GM12864 (cell line): Measurements from ENCODE around the gene ST3GAL6.

Experiments used
- DNase-seq: peaks from one replicate; pipeline ENCODE4 v3.0.0-alpha.2; 2011; ENCODE audit warnings: low read depth
- H3K4me3 ChIP-seq: 2 replicates; pipeline ENCODE4 v1.5.1; 2011; ENCODE audit warnings: mild to moderate bottlenecking, low read depth, low read length, control low read depth
- TF ChIP-seq, protein P1 (sequence below): IDR thresholded peaks from 2 replicates; pipeline ENCODE4 v1.5.1; 2011; ENCODE audit warnings: low read depth, mild to moderate bottlenecking, moderate library complexity, low read length, control low read depth, inconsistent platforms; ENCODE audit errors: missing control alignments

Gene ST3GAL6

DNA sequence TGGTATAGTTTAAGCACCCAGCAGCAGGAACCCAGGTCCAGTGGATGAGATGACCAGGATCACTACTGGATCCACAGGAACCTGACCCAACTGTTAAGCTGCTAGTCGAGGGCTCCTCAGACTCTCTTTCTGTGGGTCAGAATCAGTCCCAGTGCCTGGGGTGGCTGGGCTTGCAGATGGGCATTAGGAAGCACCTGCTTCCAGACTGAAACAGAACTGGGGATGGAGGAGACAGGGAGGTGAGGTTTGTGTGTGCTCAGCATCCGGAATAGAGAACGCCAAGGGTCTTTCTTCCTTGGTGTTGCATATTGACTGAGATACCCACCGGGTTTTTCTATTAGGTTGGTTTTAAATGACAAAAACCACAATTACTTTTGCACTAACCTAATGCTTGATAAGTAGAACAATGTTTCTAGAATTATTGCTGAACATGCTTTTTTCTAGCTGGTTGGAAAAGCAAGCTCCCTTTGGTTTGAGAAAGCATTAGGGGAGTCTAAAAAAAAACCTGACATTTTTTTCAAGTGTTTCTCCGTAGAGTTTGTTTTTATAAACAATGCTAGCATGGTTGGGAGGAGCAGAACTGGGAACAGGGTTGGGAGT is 779 bp downstream of the ST3GAL6 start:
- TF ChIP-seq, protein P1, sequence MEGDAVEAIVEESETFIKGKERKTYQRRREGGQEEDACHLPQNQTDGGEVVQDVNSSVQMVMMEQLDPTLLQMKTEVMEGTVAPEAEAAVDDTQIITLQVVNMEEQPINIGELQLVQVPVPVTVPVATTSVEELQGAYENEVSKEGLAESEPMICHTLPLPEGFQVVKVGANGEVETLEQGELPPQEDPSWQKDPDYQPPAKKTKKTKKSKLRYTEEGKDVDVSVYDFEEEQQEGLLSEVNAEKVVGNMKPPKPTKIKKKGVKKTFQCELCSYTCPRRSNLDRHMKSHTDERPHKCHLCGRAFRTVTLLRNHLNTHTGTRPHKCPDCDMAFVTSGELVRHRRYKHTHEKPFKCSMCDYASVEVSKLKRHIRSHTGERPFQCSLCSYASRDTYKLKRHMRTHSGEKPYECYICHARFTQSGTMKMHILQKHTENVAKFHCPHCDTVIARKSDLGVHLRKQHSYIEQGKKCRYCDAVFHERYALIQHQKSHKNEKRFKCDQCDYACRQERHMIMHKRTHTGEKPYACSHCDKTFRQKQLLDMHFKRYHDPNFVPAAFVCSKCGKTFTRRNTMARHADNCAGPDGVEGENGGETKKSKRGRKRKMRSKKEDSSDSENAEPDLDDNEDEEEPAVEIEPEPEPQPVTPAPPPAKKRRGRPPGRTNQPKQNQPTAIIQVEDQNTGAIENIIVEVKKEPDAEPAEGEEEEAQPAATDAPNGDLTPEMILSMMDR: no peak
- no peak for DNase-seq
- peak overlapping the region; percentile 21; the same call in 1 of the 2 replicates for H3K4me3 ChIP-seq

DNA sequence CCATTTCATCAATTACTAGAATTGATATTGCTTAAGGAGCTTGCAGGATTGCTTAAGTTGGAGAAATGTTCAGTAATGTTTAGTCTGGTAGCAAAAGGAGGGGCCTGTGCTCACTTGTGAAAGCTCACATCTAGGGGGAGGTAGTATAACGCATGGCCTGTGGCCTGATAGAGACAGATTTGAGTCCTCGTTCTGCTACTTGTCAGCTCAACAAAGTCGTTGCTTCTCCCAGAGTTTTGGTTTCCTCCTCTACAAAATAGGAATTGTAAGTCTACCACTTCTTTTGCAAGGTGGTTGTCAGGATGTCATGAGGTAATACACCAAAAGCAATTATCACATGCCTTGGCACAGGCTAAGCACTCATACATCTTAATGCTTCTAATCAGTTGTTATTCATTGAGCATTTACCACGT is 1.3 kb downstream of the ST3GAL6 start:
- TF ChIP-seq, protein P1: no peak
- no peak for DNase-seq
- H3K4me3 ChIP-seq: peak overlapping the region; percentile 5; the same call in 1 of the 2 replicates

DNA sequence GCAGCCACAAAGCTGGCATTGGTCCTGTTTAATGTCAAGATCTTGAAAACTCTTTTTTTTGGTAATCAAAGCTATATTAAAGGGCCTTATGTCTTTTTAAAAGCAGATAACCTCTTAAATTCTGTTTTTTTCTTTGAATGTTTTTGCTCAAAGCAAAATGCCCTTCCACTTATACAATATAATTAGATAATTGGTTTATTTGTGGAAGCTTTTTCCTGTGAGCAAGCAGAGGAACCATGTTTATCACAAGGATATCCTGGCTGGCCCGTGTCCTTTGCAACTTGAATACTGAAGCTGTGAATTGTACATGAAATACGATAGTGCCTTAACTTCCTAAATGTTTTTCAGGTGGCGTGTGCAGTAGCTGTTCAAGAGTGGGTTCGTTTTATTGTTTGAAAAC is 2.6 kb downstream of the ST3GAL6 start:
- DNase-seq: no peak
- H3K4me3 ChIP-seq: no peak overlapping the region
- TF ChIP-seq, protein P1: no peak

DNA sequence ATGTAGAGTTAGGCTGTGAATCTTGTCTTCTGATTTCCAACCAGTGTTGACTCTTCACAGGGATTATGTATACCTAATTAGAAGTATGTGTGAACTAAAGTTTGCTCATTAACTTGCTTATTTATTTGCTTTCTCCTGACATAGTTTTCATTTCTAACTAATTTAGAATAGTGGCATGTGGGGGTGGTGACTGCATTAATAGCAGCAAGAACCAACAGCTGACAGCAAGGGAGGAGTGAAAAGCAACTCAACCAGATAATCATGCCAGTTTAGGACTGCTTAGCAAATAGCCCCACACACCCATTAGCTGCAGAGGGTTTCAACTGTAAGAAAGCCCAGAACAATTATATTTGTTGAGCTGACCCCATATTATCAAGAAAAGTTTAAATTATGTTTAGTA is 3.8 kb downstream of the ST3GAL6 start:
- no peak overlapping the region for H3K4me3 ChIP-seq
- DNase-seq: no peak
- TF ChIP-seq, protein P1: no peak

DNA sequence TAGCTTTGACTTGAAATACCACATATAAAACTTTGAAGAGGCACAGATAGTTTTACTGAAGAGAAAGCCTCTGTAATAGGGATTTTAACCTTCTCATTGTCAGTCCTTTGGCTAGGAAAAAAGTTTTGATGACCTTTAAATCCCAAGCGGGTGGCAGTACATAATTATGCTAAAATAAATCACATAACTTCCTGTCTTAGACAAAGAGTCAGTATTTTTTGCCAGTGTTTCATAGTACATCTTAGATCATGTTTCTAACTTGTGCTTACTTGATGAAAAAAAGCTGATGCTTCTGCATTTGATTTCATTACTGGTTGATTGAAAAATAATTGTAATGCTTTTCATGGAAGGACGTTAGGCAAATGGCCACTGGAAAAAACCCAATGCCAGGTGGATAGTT is 5.8 kb downstream of the ST3GAL6 start:
- no peak for DNase-seq
- H3K4me3 ChIP-seq: no peak overlapping the region
- TF ChIP-seq, protein P1: no peak

DNA sequence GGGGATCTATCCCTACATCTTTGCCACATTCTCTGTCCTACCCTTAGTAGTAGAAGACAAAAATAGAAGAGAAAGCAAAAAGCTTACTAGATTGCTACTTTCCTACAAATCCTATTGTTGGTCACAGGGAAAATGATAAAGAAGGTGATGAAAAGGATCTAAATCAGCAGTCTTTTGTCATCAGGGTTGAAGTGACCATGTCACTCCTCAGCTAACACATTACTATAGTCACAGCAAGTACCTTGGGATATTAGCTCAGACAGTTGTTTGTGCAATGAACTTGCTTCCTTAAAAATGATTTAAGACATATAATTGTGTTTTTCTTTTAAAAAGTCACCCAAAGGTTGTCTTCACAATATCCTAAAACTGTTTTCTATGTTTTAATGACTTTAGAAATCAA is 6.3 kb downstream of the ST3GAL6 start:
- no peak for DNase-seq
- no peak overlapping the region for H3K4me3 ChIP-seq
- TF ChIP-seq, protein P1: no peak

DNA sequence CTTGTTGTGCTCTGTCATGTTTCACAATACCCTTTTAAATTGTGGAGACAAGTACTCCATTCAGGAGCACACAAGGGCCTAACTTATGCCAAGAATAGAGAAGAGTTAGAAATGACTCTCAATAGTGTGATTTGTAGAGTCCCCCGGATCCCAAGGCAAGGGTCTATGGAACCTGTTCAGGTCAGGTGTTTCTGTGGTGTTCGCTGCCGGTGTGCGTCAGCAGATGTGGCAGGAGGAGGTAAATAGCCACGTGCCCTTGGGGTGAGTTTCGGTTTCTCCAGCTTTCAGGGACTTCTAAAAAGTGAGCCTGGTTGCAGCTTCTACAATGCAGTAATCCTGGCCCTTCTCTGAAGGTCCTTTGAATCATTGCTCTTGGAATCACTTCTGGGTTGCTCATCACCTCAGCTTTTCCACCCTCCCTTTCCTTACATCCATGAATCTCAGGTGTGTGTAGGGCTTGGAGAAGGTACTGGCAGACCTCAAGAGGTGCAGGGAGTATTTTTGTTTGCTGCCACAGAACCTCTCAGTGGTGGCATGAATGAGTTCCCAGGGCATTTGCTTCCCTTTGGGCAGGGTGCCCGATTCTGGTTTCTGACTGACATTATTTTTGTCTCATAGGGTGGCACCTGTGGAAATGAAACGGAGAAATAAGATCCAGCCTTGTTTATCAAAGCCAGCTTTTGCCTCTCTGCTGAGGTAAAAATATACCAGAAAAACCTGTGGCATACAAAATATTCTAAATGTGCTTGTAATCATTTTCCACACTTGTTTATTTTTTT is 7.3 kb downstream of the ST3GAL6 start:
- TF ChIP-seq, protein P1: no peak
- no peak for DNase-seq
- H3K4me3 ChIP-seq: no peak overlapping the region
